A549 (cell line): Measurements from ENCODE around the gene PXK.

Experiments used
- CTCF ChIP-seq: fragments of >200 bp; sonication (Bioruptor Twin); formaldehyde crosslinking; IDR thresholded peaks from 3 replicates; pipeline ENCODE4 v1.5.1; 2016
- NFE2L2 ChIP-seq: fragments of 150-350 bp; conservative IDR thresholded peaks from 2 replicates; pipeline ENCODE4 v1.6.1; 2014; ENCODE audit warnings: low read length
- POLR2A ChIP-seq: IDR thresholded peaks from 2 replicates; pipeline ENCODE4 v1.6.1; 2012; ENCODE audit warnings: mild to moderate bottlenecking, low read length
- REST ChIP-seq: fragments of 200-600 bp; sonication (generic); IDR thresholded peaks from 2 replicates; pipeline ENCODE4 v1.6.1; 2016; ENCODE audit warnings: antibody characterized with exemption, mild to moderate bottlenecking, moderate library complexity
- TP53 ChIP-seq: fragments of 250-450 bp; sonication (Bioruptor Pico); IDR thresholded peaks from 2 replicates; pipeline ENCODE4 v1.5.0; 2021; ENCODE audit warnings: mild to moderate bottlenecking, moderate library complexity

- TF ChIP-seq POLR2A, result no peak
- TF ChIP-seq REST, result no peak
- TF ChIP-seq TP53, result no peak
- TF ChIP-seq NFE2L2, result no peak
- TF ChIP-seq CTCF, result no peak
These were observed 101.8 kb downstream of the PXK start for GRCh38 chr3:58434511-58434910.
